Left renal cortex interstitium (tissue), 4 donors: Measurements from ENCODE around the gene NBAS. TPM values are rescaled to one million over a fixed set of nuclear protein-coding genes. Genes with fewer than 3 reads are reported as not detected.

Experiments
- DNase-seq, 4 donors: peaks; one replicate each; pipeline ENCODE4 v3.0.0-alpha.2; 2013; ENCODE audit warnings: low read depth in 4 of 4, low spot score in 2 of 4, missing footprints in 1 of 4
- polyA plus RNA-seq, 4 donors: library from polyadenylated mRNA; unstranded; fragments of 120-200 nt; gene quantifications; one replicate each; pipeline ENCODE4 v1.2.1, GENCODE V29; 2013; ENCODE audit not compliant: insufficient read length in 4 of 4

NBAS gene
- polyA plus RNA-seq, 4 donors = 59.5 to 62.8 (median 61.5) TPM

GRCh38 chr2:15117409-15118050 lies 443.6 kb downstream of the NBAS start:
- no peak for DNase-seq

Other genes starting within 250 kb of the NBAS start
- 100 to 1,000 TPM; 148 to 187 (median 173) TPM for gene DDX1, start 30.5 kb upstream of the NBAS start, polyA plus RNA-seq